Fibroblast of mammary gland (primary cell): ENCODE data around the gene KRT76.

Experiments
- DNase-seq: peaks from one replicate; pipeline ENCODE4 v3.0.0-alpha.2; 2010; ENCODE audit warnings: low read depth
- H3K4me3 ChIP-seq: 2 replicates; pipeline ENCODE4 v1.5.1; 2011; ENCODE audit warnings: low read depth, mild to moderate bottlenecking, low read length, moderate library complexity; ENCODE audit not compliant: control insufficient read depth
- TF ChIP-seq, protein P1 (sequence below): conservative IDR thresholded peaks from 2 replicates; pipeline ENCODE4 v1.5.1; 2011; ENCODE audit warnings: low read depth, low read length, inconsistent platforms; ENCODE audit not compliant: control insufficient read depth, insufficient read depth

The KRT76 gene

DNA sequence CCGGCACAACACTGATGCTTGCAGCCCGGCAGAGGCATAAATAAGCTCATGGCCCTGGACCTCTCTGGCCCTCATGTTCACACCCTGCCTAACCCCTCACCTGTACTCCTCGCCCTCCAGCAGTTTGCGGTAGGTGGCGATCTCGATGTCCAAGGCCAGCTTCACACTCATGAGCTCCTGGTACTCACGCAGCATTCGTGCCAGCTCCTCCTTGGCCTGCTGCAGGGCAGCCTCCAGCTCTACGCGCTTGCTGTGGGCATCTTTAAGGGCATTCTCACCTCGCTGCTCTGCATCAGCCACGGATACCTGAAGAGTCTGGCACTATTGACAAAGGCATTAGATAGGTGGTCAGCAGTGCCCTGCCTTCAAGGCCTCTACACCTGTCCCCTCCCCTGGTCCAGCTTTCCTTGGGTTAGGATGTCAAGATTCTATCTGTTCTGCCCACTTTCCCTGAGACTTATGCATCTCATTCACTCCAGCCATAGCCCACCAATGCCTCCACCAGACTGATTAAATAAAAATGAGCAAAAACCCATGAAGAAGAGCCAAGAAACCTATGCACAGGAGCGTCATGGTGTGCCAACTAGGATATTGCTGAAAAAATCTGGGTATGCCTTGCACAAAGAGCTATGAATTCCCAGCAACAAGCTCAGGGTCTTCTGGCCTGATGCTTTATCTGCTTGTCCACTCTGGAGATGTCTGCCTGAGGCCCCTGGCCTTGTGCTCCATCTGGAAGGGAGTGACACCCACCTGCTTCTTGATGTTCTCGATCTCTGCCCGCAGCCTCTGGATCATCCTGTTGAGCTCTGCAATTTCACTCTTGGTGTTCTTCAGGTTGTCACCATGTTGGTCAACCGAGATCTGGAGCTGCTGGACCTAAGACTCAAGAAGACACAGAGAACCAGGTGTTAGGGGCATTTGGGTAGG, 30.7 kb upstream of the KRT76 start:
- TF ChIP-seq, protein P1, sequence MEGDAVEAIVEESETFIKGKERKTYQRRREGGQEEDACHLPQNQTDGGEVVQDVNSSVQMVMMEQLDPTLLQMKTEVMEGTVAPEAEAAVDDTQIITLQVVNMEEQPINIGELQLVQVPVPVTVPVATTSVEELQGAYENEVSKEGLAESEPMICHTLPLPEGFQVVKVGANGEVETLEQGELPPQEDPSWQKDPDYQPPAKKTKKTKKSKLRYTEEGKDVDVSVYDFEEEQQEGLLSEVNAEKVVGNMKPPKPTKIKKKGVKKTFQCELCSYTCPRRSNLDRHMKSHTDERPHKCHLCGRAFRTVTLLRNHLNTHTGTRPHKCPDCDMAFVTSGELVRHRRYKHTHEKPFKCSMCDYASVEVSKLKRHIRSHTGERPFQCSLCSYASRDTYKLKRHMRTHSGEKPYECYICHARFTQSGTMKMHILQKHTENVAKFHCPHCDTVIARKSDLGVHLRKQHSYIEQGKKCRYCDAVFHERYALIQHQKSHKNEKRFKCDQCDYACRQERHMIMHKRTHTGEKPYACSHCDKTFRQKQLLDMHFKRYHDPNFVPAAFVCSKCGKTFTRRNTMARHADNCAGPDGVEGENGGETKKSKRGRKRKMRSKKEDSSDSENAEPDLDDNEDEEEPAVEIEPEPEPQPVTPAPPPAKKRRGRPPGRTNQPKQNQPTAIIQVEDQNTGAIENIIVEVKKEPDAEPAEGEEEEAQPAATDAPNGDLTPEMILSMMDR, result no peak
- no peak overlapping the region for H3K4me3 ChIP-seq
- no peak for DNase-seq

DNA sequence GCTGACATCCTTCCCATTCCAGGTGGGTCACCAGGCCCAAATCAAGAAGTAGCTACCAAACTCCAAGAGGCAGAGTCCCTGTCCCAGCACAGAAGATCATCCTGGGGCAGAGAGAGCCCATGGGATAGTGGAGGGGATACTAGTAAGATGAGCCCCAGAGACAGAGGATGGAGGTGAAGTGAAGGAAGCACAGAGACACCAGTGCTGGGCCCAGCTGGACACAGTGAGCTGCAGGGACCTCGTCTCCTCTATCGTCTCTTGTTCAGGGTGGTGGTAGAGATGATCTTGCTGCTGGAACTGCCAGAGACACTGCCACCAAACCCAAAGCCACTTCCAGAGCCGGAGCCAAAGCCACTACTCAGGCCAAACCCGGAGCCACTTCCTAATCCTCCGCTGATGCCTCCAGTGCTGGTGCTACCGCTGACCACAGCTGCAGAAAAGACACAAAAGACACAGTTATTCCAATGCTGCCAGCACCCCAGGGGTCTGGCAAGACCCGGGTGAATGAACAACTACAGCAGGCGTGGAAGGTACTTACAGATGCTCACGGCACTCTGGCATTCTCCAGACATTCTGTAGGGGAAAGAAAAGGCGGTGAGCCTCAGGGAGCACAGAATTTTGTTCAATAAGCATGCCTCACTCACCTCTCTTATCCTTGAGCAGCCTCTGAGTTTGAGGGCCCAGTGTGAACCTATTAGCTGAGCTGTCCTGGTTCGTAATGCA, 29.8 kb upstream of the KRT76 start:
- TF ChIP-seq, protein P1, result no peak
- DNase-seq, result no peak
- H3K4me3 ChIP-seq, result no peak overlapping the region

DNA sequence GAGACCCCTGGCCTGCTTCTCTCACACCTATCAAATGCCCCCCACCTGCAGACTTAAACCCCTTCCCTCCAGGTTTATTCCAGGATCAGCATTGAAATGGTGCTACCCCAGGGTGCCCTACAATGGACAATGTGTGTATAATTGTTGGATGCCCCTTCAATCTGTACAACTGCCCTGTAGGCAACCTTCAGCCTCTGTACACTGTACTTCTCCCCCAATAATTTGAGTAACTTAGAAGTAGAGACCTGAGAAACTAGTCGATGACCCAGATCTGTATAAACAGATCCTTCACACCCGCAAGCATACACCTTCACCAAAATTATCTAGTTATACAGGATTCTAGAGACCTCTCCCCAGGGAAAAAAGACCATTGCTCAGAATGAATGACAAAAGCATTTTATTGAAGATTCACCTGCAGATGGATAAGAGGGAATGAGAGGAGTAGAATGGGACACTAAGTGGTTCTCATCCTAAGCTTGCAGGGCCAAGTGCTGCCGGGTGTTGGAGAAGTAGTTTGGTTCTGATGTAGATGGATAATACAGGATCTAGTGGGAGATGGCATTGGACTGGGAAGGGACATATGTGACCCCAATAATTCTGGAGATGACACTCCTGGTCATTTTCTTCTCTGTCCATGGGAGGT, 29.1 kb upstream of the KRT76 start:
- TF ChIP-seq, protein P1, result no peak
- H3K4me3 ChIP-seq, result no peak overlapping the region
- no peak for DNase-seq

DNA sequence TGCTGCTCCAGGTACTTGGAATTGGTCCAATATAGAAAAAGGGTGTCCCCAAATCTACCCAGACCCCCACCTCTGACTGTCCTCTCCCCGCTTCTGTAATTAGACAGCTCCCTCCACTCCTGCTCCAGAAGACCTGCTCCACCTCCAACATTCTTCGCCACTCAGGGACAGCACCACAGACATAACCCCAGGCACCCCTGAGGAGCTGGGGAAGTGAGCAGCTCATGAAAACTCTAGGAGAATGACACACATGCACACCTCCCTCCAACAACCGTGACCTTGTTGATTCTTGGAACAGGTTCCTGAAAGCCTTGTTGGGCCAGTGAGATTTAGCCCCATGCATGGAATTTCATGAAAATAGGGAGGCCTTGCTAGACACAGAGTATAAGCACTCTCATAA, 28.6 kb upstream of the KRT76 start:
- H3K4me3 ChIP-seq, result no peak overlapping the region
- DNase-seq, result no peak
- TF ChIP-seq, protein P1, result no peak

DNA sequence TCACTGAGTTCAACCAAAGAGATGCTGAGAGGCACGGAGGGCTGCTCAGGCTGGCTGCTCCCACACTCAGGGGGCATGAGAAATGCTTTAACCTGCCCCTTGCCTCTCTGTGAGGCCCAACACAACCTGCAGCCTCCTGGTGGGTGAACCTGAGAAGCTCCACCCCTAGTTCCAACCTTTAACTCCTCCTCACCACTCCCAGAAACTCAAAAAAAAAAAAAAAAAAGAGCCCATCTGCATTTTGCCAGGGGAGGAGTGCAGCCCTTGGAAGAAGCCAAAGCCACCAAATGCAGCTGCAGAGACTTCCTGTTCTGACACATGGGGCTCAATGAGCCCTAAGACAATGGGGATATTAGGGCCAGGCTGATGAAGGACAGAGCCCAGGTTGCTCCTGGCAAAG, 27.9 kb upstream of the KRT76 start:
- DNase-seq, result no peak
- H3K4me3 ChIP-seq, result no peak overlapping the region
- TF ChIP-seq, protein P1, result no peak

DNA sequence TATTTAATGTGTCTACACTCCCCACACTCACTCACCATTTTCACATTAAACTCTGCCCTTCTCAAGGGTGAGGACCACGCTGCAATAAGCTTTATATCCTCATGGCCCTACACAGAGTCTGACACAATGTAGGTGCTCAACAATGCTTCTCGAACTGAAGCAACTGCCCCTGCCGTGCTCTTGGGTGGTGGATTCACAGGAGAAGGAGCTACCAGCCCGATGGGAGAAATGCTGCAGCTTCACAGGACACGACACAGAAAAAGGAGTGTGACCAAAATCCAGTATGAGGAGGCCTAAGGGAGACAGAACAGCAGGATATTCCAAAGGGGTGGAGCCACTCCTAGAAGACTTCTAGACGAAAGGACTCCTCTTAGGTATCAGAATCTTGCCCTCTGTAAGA, 25.3 kb upstream of the KRT76 start:
- TF ChIP-seq, protein P1, result no peak
- no peak for DNase-seq
- no peak overlapping the region for H3K4me3 ChIP-seq
